ENCODE results near the gene HERPUD1.
A peak's percentile ranks its signal among the peaks of the same experiment; 100 is the strongest.
"Not testable (repeated sequence)": the region's sequence is repeated elsewhere in the genome, so short reads cannot be mapped to it uniquely, and the experiment has no call there.

HERPUD1 gene, protein sequence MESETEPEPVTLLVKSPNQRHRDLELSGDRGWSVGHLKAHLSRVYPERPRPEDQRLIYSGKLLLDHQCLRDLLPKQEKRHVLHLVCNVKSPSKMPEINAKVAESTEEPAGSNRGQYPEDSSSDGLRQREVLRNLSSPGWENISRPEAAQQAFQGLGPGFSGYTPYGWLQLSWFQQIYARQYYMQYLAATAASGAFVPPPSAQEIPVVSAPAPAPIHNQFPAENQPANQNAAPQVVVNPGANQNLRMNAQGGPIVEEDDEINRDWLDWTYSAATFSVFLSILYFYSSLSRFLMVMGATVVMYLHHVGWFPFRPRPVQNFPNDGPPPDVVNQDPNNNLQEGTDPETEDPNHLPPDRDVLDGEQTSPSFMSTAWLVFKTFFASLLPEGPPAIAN

DNA sequence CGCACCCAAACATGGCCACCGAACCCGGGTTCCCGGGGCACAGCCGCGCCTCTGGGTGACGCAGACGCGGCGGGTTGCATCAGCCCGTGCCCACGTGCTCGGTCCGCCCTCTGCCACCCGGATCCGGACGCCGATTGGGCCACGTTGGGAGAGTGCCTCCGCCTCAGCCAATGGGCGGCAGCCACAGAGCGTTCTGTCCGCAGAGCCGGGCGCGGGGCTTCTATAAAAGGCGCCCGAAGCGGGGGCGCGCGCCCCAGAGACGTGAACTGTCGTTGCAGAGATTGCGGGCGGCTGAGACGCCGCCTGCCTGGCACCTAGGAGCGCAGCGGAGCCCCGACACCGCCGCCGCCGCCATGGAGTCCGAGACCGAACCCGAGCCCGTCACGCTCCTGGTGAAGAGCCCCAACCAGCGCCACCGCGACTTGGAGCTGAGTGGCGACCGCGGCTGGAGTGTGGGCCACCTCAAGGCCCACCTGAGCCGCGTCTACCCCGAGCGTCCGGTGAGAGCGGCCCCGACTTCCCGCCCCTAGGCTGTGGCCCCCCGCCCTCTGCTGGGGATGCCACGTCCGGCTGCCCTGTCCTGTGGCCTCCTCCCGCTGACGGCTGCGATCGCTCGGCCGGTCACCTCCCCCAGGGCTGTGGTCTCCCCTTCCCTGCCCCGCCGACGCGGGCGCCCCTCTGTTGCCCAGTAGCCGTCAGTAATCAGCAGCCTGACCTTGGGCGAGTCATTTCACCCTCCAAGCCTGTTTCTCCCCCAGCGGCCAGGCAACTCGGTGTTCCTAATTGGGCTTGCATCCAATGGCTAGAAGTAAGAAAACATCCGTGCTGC lies at the start of gene HERPUD1:
Gene HERPUD1 (plus strand): TSS at position 251 of the 829 bp plus-strand sequence. CDS start 103 bp downstream, at position 354.
- peak; percentile 99 for DNase-seq (ENCODE audit: low read depth)

DNA sequence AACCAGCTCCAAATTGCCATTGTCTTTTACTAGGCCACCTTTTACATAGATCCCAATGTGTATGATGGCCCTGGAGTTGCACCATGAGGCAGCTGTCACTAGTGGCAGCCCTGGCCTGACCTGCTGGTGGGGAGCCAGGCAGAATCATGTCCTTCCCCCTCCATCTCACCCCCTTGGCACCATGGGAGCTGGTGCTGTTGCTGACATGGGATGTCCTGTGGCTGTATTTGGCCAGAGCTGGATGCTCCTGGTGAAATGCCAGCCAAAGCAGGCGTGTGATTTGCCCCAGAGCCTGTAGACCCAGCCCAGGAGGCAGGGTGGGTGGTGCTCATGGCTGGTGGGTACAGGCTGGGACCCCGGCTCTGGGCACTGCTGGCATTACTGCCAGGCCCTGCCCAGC lies 48.4 kb upstream of the HERPUD1 start:
- no peak for DNase-seq (ENCODE audit: low read depth)

DNA sequence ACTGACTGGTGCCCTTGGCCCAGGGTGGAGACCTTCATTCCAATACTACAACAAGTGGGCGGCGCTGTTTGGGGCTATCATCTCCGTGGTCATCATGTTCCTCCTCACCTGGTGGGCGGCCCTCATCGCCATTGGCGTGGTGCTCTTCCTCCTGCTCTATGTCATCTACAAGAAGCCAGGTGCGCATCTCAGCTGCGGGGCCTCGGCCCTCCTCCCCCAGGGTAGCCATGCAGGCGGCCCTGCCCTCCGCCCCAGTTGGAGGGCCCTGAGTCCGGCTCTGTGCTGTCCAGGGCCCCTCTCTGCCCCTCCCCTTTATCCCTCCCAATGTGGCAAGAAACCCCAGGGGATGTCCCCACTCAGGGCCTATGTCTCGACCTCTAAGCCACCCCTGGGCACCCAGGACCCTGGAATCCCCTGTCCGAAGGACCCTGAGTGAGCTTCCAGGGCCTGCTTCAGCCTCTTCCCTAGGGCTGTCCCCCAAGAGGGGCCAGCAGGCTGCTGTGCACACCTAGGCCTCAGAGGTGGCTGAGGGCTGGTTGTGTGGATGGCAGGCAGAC lies 47.8 kb upstream of the HERPUD1 start:
- DNase-seq (ENCODE audit: low read depth) = no peak

DNA sequence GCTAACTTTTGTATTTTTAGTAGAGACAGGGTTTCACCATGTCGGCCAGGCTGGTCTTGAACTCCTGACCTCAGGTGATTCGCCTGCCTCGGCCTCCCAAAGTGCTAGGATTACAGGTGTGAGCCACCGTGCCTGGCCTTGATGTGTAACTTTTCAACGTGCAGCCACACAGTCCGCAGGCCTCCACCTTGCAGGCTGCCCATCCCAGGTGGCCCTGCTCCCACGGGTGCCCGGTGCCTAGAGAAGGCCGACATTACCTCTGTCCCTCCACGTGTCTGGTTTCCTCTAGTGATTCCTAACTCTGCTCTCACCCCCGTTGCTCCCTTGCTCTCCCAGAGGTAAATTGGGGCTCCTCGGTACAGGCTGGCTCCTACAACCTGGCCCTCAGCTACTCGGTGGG lies 47.0 kb upstream of the HERPUD1 start:
- not testable (repeated sequence) for DNase-seq (ENCODE audit: low read depth)

DNA sequence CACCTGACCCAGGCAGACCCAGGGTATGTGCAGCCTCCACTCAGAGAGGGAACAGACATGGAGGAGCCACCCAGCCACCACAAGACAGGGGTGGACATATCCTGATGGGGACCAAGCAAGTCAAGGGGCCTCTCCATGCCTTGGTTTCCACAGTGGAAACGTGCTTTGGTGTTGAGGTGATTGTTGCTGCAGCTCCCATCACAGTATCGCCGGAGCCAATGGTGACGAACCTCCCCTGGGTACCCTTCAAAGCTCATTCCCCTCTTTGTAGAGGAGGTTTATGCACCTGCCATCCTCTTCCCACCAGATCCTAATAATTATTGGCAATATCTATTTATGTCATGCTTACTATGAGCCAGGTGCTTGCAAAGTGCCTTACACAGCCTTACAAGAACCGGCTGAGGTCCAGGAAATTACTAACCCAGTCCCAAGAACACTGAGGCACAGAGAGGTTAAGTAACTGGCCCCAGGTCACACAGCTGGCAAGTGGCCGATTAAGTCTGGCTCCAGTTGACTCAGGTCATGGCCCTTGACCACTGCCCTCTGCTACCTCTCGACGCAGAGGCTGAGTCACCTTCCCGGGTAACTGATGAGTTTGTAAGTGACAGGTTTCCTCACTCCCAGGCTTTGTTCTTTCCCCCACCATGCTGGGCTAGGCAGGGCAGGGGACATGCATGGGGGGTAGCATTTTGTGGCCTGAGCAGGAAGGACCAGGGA lies 46.3 kb upstream of the HERPUD1 start:
- DNase-seq (ENCODE audit: low read depth) = no peak

DNA sequence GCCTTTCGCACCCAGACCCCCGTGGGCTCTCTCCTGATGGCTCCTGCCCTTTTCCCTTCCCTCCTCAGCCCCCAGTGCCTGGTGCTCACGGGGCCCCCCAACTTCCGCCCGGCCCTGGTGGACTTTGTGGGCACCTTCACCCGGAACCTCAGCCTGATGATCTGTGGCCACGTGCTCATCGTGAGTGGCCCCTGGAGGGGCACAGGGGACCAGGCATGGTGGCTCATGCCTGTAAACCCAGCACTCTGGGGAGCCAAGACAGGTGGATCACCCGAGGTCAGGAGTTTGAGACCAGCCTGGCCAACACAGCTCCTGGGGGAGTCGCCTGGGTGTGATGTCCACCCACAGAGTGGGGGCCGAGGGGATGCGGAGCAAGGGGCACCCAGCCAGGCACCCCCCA lies 45.6 kb upstream of the HERPUD1 start:
- no peak for DNase-seq (ENCODE audit: low read depth)

DNA sequence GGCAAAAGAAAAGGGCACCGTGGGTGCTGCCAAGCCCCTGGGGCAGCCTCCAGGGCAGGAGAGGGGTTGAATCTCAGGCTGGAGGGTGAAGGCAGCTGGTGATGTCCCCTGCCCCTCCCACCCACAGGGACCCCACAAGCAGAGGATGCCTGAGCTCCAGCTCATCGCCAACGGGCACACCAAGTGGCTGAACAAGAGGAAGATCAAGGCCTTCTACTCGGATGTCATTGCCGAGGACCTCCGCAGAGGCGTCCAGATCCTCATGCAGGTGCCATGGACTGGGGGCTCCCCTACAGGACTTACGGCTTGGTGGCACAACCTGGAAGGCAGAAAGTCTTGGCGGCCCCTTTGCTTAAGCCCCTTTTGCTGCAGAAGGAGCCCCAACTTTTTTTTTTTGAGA lies 45.1 kb upstream of the HERPUD1 start:
- no peak for DNase-seq (ENCODE audit: low read depth)

DNA sequence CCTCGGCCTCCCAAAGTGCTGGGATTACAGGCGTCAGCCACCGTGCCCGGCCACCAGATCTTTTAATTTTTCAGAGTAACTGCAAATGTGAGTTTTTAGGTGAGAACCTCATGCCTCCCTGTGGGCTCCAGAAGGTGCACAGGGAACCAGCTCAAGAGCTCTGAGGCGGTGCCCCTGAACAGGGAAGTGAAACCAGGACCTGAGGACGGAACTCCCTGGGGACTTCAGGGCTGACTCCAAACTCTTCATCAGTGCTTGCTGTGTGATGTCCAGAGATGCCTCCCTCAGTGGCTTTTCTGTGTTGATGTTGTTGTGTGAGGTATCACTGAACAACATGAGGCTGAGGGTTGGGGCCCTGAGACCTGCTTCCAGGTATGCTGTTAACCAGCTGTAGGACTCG lies 43.1 kb upstream of the HERPUD1 start:
- no peak for DNase-seq (ENCODE audit: low read depth)

DNA sequence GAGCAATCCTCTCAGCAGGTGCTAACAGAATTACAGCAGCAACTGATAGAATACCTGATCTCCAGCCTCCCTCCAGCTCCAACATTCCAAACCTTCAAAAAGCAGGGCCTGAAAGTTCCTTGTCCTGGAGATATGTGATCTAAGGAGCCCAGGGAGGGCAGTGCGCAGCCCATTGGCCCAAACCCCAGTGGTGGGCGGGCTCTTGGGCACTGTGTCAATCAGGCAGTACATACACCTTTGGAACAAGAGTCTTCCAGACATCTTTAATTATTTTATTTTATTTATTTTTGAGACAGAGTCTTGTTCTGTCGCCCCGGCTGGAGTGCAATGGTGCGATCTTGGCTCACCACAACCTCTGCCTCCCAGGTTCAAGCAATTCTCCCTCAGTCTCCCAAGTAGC lies 42.7 kb upstream of the HERPUD1 start:
- DNase-seq (ENCODE audit: low read depth) = no peak

DNA sequence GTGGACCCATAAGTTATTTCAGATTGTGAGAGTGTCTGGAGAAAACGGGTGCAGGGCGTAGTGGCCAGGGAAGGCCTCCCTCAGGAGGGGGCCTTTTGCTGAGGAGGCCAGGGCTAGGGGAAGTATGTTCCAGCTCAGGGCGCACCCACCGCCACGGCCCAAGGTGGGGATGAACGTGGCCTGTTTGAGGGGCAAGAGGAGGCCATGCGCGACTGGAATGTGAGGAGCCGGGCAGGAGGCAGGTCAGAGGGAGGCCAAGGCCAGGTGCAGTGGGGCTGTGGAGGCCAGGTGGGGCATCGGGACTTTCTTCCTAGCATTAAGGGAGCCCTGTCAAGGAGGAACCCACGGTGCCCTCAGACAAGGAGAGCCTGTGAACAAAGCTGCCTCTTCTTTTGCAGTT lies 40.3 kb upstream of the HERPUD1 start:
- DNase-seq (ENCODE audit: low read depth) = no peak

DNA sequence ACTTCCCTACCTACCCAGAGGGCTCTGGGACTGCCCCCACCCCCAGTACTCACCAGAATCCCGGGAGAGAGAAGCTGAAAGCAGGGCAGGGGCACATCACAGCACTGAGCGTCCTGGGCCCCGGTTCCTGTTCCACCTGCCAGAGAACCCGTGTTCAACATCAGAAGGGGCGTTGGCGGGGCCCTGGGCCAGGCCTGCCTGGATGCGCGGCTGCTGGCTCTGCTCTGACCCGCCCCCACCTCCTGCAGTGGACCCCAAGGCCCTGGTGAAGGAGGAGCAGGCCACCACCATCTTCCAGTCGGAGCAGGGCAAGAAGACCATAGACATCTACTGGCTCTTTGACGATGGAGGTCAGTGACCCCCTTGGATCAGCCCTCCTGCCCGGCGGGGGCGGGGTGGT lies 39.2 kb upstream of the HERPUD1 start:
- DNase-seq (ENCODE audit: low read depth) = no peak

DNA sequence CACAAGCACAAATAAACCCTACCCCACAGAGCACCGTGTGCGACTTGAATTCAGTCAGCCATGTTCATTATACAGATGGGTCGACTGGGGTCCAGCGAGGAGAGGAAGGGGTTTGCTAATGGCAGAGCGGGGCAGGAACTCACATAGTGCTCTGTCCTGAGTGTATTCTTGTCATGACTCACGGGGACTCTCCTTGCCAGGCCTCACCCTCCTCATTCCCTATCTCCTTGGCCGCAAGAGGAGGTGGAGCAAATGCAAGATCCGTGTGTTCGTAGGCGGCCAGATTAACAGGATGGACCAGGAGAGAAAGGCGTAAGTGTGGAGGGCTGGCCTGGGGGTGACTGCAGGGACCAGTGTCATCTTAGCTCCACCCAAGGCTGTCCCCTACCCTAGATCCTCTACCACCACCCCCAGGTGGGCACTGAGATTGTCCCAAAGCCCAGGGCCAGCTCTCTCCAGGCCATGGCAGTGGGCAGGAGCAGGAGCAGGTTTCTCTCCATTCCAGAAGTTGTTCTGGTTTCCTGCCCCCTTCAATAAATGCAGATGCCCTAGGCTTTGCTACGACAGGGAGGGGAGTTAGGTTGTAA lies 37.5 kb upstream of the HERPUD1 start:
- DNase-seq (ENCODE audit: low read depth) = no peak

DNA sequence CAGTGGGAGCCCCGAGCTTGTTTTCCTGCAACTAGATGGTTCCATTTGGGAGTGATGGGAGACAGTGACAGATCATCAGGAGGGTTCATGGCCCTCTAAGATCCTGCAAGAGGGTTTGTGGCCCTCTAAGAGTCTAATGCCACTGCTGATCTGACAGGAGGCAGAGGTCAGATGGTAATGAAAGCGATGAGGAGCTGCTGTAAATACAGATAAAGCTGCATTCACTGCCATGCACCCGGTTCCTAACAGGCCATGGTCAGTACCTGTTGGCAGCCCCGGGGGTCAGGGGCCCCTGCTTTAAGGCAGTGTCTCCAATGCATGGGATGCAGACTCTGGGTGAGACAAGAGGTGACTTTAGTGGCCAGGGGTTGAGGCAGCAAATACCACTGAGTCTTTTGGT lies 36.1 kb upstream of the HERPUD1 start:
- no peak for DNase-seq (ENCODE audit: low read depth)

DNA sequence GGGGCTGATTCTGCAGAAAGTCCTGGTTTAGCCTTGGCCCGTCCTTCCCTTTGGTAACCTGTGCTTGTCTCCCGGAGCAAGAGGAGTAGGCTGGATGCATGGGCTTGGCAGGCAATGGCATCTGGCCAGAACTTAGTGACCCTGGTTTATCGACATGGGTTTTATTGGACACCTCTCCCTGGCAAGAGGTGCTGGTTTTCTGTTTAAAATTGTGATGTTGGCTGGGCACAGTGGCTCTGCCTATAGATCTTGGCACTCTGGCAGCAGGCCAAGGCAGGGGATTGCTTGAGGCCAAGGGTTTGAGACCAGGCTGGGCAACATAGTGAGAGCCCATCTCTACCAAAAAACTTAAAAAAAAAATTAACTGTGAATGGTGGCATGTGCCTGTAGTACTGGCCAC lies 35.7 kb upstream of the HERPUD1 start:
- no peak for DNase-seq (ENCODE audit: low read depth)

DNA sequence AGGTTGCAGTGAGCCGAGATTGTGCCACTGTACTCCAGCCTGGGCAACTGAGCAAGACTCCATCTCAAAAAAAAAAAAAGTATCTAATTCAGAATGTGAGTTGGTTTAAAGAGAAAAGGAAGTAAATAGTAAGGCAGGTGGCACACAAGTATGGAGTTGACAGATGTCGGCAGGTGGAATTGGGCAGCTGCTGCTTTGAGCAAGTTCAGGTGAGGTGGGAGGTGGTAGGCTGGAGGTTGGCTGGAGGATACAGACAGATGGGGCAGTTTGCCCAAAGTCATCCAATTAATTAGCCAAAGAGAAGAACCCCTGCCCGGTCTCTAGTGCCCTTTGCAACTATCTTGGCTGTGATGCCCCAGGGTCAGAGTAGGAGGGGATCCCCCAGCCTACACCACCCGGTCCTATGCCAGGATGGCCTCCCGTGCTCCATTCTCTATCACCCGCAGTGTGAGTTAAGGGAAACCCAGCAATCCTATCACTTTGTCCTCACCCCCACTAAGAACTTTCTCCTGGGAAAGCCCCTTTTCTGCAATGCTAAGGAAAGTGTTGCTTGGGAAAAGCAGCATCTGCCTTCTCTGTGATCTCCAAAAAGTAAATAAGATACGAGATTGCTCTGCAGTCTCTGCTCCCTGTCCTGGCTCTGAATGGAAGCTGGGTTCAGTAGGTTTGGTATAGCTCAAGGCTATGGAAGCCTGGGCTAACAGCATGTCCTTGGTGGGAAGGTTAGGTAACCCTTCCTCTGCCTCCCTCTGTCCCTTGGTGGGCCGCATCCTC lies 34.7 kb upstream of the HERPUD1 start:
- DNase-seq (ENCODE audit: low read depth) = no peak

DNA sequence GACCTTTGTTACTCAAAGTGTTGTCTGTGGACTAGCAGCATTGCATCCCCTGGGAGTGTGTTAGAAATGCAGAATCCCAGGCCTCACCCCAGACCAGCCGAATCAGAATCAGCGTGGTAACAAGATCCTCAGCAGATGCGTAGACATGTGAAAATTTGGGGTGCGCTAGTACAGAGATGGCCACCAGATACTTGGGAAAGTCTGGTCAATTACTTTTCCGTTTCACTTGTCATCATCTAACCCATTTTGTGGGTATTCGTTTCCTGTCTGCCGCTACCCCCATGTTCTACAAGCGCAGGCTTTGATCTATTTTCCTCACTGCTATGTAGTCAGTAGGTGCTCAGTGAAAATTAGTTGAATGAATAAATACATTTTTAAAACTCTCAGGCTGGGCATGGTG lies 33.1 kb upstream of the HERPUD1 start:
- no peak for DNase-seq (ENCODE audit: low read depth)

DNA sequence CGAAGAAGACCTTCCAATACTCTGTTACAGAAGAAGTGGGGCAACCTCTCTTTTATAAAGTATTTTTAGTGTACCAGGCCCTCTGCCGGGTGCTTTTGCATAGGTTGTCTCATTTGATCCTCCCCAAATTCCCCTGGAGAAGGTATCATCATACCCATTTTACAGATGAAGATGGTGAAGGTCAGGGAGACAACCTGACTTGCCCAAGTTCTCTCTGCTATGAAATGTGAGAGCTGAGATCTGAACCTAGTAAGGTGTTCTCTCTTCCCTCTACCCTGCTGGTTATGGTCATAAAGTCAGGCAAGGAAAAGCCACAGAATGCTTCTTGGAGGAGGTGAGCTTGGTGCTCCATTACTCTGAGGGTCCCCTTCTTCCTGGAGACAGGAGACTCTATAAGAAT lies 28.1 kb upstream of the HERPUD1 start:
- DNase-seq (ENCODE audit: low read depth) = no peak

DNA sequence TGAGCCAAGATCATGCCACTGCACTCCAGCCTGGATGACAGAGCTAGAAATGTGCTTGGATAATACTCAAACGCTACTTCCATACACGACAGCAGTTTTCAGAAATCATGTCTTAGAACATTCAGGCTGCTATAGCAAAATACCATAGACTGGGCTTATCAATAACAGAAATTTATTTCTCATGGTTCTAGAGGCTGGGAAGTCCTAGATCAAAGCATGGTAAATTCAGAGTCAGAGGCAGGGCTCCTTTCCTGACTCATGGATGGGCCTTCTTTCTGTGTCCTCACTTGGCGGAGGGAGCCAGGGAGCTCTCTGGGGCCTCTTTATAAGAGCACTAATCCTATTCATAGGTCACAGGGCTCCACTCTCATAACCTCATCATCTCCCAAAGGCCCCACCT lies 24.5 kb upstream of the HERPUD1 start:
- no peak for DNase-seq (ENCODE audit: low read depth)

DNA sequence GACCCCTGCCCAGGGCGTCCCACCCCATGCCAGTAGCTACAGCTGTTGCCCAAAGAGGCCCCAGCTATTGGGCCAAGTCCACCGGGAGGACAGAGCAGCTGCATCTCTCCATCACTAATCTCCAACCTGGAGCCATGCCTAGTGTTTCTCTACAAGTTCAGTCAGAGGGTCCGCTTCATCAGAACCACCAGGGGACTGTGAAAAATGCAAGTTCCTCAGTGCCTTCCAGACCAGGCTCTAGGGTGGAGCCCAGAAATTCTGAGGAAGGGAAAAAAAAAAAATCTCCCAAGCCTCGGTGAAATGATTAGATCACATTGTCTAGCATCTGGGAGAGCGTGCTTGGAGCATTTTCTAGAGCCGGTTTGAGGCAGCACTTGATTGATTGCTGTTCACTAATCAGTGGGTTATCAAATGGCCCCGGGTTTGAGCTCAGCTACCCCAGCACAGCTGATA lies 22.4 kb upstream of the HERPUD1 start:
- no peak for DNase-seq (ENCODE audit: low read depth)

DNA sequence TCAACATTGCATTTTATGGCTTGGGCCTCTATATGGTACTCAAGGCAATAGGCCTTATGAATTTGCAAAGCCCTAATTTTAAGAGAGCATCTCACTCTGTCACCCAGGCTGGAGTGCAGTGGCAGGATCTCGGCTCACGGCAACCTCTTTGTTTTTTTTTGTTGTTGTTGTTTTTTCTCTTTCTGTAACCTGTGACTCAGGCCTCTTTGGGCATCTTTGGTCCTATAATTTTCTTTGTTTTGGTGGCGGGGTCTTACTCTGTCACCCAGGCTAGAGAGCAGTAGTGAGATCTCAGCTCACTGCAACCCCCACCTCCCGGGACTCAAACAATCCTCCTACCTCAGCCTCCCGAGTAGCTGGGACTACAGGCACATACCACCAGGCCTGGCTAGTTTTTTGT lies 21.8 kb upstream of the HERPUD1 start:
- DNase-seq (ENCODE audit: low read depth) = no peak
